ENCODE data around the gene GRB2.

The GRB2 gene

GRCh38 chr17:75352079-75352569 is 53.4 kb downstream of the GRB2 start:
- no peak for TF ChIP-seq GATA2 (IDR thresholded peaks at IDR 0.05; ENCODE audit: low read depth, low read length)

GRCh38 chr17:75350706-75351105 is 54.8 kb downstream of the GRB2 start:
- TF ChIP-seq GATA3 (IDR thresholded peaks at IDR 0.05; ENCODE audit: low read depth, low read length) (no peak), GATA2 (IDR thresholded peaks at IDR 0.05; ENCODE audit: low read depth, low read length) (no peak)

- TF ChIP-seq GATA2 (IDR thresholded peaks at IDR 0.05; ENCODE audit: low read depth, low read length) (no peak), GATA3 (IDR thresholded peaks at IDR 0.05; ENCODE audit: low read depth, low read length) (no peak)
Observed at GRCh38 chr17:75350029-75350428, 55.4 kb downstream of the GRB2 start.

- TF ChIP-seq GATA2 (IDR thresholded peaks at IDR 0.05; ENCODE audit: low read depth, low read length) (no peak), GATA3 (IDR thresholded peaks at IDR 0.05; ENCODE audit: low read depth, low read length) (no peak)
Observed at GRCh38 chr17:75349589-75349988, 55.9 kb downstream of the GRB2 start.

- TF ChIP-seq GATA3 (IDR thresholded peaks at IDR 0.05; ENCODE audit: low read depth, low read length), result no peak
- TF ChIP-seq GATA2 (IDR thresholded peaks at IDR 0.05; ENCODE audit: low read depth, low read length), result no peak
Observed at GRCh38 chr17:75348386-75349012, 57.0 kb downstream of the GRB2 start.

- TF ChIP-seq GATA2 (IDR thresholded peaks at IDR 0.05; ENCODE audit: low read depth, low read length) (no peak), GATA3 (IDR thresholded peaks at IDR 0.05; ENCODE audit: low read depth, low read length) (no peak)
Observed at GRCh38 chr17:75346906-75347305, 58.6 kb downstream of the GRB2 start.

- no peak for TF ChIP-seq GATA3 (IDR thresholded peaks at IDR 0.05; ENCODE audit: low read depth, low read length)
- no peak for TF ChIP-seq GATA2 (IDR thresholded peaks at IDR 0.05; ENCODE audit: low read depth, low read length)
Observed at GRCh38 chr17:75345514-75346167, 59.8 kb downstream of the GRB2 start.

GRCh38 chr17:75344666-75345065 is 60.8 kb downstream of the GRB2 start:
- no peak for TF ChIP-seq GATA3 (IDR thresholded peaks at IDR 0.05; ENCODE audit: low read depth, low read length)
- TF ChIP-seq GATA2 (IDR thresholded peaks at IDR 0.05; ENCODE audit: low read depth, low read length), result no peak

GRCh38 chr17:75342996-75343395 is 62.5 kb downstream of the GRB2 start:
- TF ChIP-seq GATA3 (IDR thresholded peaks at IDR 0.05; ENCODE audit: low read depth, low read length) (no peak), GATA2 (IDR thresholded peaks at IDR 0.05; ENCODE audit: low read depth, low read length) (no peak)

- no peak for TF ChIP-seq GATA3 (IDR thresholded peaks at IDR 0.05; ENCODE audit: low read depth, low read length)
- no peak for TF ChIP-seq GATA2 (IDR thresholded peaks at IDR 0.05; ENCODE audit: low read depth, low read length)
Observed at GRCh38 chr17:75341784-75342486, 63.5 kb downstream of the GRB2 start.

- TF ChIP-seq GATA3 (IDR thresholded peaks at IDR 0.05; ENCODE audit: low read depth, low read length) (no peak), GATA2 (IDR thresholded peaks at IDR 0.05; ENCODE audit: low read depth, low read length) (no peak)
Observed at GRCh38 chr17:75340631-75341030, 64.8 kb downstream of the GRB2 start.

GRCh38 chr17:75339971-75340370 is 65.5 kb downstream of the GRB2 start:
- TF ChIP-seq GATA2 (IDR thresholded peaks at IDR 0.05; ENCODE audit: low read depth, low read length), result no peak
- TF ChIP-seq GATA3 (IDR thresholded peaks at IDR 0.05; ENCODE audit: low read depth, low read length), result no peak

GRCh38 chr17:75338335-75338734 is 67.1 kb downstream of the GRB2 start:
- no peak; the same call in 1 of the 2 replicates for TF ChIP-seq GATA2 (IDR thresholded peaks at IDR 0.05; ENCODE audit: low read depth, low read length)
- TF ChIP-seq GATA3 (IDR thresholded peaks at IDR 0.05; ENCODE audit: low read depth, low read length), result no peak

- TF ChIP-seq GATA2 (IDR thresholded peaks at IDR 0.05; ENCODE audit: low read depth, low read length) (peak; percentile 35; the same call in 1 of the 2 replicates), GATA3 (IDR thresholded peaks at IDR 0.05; ENCODE audit: low read depth, low read length) (no peak)
Observed at GRCh38 chr17:75335315-75335714, 70.2 kb downstream of the GRB2 start.

- TF ChIP-seq GATA3 (IDR thresholded peaks at IDR 0.05; ENCODE audit: low read depth, low read length) (no peak), GATA2 (IDR thresholded peaks at IDR 0.05; ENCODE audit: low read depth, low read length) (no peak)
Observed at GRCh38 chr17:75334723-75335122, 70.8 kb downstream of the GRB2 start.

Data from SH-SY5Y (cell line).